LHCN-M2 (cell line): ENCODE measurements around the gene BFSP2. TPM values are rescaled to one million over a fixed set of nuclear protein-coding genes. Genes with fewer than 3 reads are reported as not detected.
A peak's percentile ranks its signal among the peaks of the same experiment; 100 is the strongest.

ENCODE experiments used
- DNase-seq: peaks from one replicate; pipeline ENCODE4 v3.0.0-alpha.2; 2012; ENCODE audit warnings: low read depth
- polyA plus RNA-seq: library from polyadenylated mRNA; unstranded; fragments of >200 nt; gene quantifications from one replicate; pipeline ENCODE4 v1.2.1, GENCODE V29; 2012; ENCODE audit warnings: missing spikeins
- total RNA-seq: library from RNA; depleted of rRNA; stranded (reverse); fragments of >200 nt; gene quantifications from 2 replicates; pipeline ENCODE4 v1.2.3, GENCODE V29; 2014; rRNA removed

Gene BFSP2, protein sequence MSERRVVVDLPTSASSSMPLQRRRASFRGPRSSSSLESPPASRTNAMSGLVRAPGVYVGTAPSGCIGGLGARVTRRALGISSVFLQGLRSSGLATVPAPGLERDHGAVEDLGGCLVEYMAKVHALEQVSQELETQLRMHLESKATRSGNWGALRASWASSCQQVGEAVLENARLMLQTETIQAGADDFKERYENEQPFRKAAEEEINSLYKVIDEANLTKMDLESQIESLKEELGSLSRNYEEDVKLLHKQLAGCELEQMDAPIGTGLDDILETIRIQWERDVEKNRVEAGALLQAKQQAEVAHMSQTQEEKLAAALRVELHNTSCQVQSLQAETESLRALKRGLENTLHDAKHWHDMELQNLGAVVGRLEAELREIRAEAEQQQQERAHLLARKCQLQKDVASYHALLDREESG
- total RNA-seq, result not detected in 2 replicates
- not detected for polyA plus RNA-seq

DNA sequence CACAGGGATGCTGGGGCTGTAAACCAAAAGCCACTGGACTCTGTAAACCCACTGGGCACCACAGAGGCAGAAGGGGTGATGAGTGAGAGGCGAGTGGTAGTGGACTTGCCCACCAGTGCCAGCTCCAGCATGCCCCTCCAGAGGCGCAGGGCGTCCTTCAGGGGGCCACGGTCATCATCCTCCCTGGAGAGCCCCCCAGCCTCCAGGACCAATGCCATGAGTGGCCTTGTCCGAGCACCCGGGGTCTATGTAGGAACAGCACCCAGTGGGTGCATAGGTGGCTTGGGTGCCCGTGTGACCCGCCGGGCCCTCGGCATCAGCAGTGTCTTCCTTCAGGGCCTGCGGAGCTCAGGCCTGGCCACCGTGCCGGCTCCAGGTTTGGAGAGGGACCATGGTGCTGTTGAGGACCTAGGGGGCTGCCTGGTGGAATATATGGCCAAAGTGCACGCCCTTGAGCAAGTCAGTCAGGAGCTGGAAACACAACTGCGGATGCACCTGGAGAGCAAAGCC, at the start of gene BFSP2:
Gene BFSP2 (plus strand): TSS at position 51 of the 510 bp plus-strand sequence. CDS start 28 bp downstream, at position 79.
- no peak for DNase-seq

DNA sequence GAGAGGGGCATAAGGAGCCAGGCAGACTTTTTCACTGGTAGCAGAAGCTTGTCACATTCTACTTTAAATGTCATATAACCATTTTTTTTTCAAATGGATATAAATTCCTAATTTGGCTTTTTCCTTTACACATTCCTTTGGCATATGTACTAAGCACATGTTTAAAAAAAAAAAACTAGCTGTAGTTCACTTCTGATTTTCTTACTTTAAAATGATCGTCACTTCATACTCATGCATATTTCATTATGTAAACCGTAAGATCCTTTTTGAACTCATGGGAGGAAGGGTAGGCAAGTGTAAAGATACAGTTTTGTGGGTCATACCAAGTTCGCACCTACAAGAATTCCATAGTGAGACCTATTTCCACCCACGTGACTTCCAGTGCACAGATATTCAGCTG, 45.1 kb upstream of the BFSP2 start:
- DNase-seq, result no peak

DNA sequence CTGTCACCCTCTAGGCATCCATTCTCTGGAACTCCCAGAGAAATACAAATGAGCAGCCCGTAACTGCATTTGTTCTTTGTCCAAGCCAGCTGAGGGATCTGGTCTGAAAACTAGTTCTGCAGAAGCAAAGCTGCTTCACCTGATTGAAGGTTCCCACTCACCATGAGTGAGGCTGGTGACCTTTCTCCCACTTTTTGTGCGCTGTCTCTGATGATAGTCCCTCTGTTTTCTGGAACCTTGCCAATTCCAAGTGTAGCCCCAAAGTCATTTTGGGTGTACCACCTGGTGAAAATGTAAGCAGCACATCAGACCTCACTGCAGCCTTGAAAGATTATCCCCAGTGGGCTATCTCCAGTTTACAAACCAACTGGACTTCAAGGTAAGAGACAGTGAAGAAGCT, 39.4 kb upstream of the BFSP2 start:
- no peak for DNase-seq

DNA sequence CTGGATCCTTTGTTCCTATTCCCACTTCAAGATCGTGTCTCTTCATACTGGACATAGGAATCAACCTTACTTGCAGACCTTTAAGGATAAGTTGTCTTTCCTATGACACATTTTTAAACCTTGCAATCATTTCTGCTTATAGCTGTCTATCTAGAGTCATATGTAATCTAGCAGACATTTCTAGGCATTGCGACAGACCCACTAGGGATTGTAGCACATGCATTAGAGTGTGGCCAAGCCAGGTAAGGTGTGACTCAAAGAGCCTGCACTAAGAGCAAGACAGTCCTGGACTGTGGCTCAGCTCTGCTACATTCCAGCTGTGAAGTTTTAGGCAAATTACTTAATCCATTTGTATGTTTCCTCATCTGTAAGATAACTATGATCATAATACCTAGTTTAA, 38.8 kb upstream of the BFSP2 start:
- DNase-seq, result no peak

DNA sequence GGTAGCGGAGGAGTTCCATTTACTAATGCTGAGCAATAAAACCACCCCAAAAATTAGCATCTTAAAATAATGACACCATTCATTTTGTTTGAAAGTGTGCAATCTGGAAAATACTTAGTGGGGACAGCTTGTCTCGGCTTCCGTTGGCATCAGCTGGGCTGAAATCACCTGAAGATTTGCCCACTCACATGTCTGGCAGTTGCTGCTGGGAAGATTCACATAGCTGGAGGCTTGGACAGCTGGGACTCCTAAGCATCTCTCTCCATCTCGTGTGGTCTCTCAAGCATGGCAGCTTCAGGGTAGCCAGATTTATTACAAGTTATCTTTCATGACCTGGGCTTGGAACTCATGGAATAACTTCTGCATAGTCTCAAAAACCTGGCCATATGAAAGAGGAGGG, 38.4 kb upstream of the BFSP2 start:
- DNase-seq, result no peak

DNA sequence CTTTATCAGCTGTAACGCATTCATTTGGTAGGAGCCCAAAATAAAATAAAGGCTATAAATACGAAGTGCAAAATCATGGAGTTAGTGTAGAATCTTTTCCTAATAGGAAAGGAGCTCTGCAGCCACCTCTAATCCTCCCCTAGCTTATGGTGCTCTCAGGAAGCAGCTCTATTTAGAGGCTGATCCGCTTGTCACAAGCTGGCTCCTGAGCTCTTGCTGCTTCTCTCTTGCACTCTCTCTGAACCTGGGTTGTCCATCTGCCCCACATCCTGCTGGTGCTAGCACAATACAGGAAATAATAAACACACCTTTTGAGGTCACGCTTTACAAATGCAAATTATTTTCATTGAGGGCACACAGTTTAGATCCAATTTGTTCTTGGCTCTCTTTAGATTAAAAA, 37.3 kb upstream of the BFSP2 start:
- no peak for DNase-seq

DNA sequence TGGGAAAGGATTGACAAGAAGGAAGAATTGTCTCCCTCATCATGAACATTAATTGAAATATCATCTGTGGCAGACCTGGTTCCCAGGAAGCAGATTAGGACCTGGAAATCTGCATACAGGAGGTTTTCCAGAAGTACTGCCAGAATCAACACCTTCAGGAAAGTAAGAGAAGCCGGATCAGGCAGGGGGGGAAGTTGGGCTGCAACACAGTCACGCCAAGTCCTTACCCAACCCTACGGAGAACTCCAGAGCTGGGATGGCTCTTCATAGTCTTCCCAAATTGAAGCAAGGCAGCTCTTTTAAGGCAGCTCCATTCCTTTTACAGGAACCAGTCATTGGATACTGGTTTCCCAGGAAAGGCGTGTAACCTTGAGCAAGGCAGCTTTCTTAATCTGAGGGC, 35.2 kb upstream of the BFSP2 start:
- DNase-seq, result no peak

DNA sequence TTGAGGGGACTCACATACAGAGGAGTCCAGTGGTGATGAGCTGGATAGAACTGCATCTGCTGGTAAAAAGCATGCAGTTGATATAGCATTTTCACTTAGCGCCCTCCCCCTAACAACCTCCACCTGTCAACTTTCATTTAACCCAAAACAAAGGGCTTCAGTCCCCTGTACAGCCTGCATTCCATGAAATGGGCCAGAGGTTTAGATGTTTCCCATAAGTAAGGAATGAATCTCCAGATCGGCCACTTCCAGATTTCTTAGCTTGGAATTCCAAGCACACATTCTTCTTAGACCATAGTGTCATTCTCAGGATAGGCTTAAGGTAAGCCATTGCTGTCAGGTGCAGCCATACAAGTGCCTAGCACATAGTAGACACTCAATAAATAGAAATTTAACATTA, 32.9 kb upstream of the BFSP2 start:
- DNase-seq, result no peak

DNA sequence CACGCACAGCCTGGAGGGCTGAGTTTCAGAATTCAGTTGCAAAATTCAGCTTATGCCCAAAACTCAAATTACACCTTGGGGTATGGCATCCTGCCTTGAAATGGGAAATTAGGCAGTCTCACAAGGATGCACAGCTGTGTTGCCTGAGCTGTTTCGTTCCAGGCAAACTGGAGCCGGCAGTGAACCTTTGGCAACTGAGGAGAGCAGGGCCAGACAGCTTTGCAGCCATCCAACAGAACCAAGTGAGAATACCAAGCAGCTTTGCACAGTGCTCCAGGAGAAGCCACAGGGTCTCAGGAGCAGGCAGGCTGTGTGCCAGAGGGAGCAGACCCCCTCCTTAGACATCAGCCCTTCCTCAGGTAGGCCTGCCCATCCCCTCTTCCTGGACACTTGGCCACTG, 32.5 kb upstream of the BFSP2 start:
- DNase-seq, result no peak

DNA sequence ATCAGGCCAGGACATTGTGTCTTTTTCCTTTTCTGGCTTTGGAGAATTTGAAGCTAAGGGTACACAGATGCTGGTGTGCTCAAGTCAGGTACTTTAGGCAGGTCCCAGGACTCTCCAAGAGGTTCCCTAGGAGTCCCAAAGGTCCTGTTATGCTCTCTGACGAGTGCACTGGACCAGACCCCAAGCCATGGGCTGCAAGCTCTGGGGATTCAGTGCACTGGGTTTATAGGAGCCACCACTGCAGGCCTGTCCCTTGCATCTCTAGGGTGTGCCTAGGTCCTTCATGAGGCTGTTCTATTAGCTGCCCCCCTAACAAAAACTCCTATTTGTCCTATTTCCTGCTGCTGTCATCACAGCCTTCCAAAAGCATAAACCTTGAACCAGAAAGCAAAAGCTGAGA, 31.9 kb upstream of the BFSP2 start:
- DNase-seq, result no peak

DNA sequence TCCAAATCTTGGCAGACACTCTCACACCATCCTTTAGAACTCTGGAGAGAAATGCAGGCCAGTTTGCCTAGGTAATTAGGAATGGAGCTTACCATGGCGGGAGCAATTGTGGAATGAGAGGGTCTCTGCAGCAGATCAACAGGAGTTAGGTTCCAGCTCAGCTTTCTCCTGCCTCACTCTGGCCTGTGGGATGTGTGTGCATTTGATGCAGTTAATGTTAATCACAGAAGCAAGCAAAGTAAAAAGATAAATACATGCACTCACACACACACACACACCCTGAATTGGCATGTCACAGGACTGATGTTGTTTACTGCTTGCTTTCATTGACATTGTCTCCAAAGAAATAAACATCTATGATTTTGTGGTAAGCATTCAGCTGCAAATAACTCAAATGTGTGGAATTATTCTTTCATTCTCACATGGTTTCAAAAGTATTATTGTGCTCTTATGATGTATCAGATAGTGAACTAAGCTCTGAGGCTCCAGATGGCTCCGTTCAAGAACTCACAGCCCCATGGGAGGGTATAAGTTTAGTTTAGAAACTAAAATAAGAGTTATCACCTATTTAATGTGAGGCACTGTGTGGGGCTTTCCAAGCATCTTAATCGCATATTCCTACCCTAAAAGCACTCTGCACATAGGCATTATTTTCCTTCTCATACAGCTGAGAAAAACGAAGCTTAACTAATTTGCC, 31.3 kb upstream of the BFSP2 start:
- no peak for DNase-seq

DNA sequence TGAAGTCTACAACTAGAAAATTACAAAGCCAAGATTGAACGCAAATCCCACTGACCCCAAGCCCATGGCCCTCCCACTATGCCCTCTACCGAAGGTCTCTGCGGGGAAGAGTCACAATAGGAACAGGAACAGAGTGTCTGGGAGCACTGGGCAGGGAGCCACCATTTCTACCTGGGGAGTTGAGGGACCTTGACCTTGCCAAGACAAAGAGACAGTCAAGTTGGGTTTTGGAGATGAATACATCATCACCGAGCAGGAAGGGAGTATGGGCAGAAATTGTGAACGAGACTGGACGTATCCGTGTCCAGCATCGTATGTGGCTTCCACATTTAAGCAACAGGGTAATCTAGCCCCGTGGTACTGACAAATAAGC, 30.8 kb upstream of the BFSP2 start:
- no peak for DNase-seq

DNA sequence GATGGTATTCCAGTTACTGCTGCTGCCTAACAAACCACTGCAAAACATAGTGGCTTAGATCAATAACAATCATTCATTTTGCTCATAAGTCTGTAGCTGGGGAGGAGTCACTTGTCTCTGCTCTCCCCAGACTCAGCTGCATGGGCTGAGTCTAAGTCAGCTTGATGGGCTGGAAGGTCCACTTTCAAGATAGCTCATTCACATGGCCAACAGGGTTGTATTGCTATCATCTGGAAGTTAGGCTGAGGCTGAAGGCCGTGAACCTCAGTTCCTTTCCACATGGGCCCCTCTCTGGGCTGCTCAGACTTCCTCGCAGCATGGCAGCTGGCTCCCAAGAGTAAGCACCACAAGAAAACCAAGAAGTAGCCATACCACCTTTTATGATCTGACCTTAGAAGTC, 28.7 kb upstream of the BFSP2 start:
- DNase-seq, result no peak

DNA sequence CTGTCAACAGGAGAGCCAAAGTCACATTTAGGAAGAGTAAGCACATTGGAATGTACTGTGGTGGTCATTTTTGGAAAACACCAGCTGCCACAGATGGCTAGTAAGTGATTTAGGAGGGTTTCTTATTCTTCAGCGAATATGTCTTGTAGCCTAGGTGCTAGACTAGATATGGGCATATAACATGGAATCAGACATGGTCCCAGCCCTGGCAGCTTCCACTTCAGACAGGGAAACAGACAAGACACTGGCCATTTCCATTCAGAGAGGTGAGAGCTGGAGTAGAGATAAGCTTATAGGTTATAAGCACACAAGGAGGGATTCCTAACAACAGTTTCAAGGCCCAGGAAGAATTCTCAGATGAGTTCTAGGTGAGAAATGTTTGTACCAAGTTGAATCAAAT, 28.2 kb upstream of the BFSP2 start:
- DNase-seq, result no peak

DNA sequence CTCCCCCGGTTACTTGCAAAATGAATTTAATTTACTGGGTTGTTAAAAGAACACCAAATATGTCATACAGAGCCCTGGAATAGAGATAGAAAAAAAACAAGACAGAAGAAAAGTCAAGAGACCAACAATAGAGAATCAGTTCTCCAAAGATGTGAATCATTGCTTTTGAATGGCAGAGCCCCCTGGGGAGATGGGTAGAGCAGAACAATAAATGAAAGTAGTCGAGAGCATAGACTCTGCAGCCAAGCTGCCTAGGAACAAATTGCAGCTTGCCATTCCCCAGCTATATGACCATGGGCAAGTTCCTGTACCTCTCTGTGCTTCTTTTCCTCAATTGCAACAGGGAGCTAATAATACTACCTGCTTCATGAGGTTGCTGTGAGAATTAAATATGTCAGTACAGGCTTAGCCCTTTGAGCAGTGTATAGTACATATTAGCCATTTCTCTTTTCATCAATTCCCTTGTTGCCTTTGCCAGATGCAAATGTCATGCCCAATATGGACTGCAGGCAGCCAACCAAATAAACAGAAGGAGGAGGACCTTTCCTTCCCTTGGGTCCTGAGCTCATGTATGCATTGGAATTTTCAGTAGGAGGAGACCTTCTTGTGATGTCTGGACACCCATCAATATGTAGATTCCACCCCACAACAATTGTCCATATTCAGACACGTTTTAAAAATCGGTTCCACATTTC, 25.0 kb upstream of the BFSP2 start:
- DNase-seq, result peak; percentile 68

DNA sequence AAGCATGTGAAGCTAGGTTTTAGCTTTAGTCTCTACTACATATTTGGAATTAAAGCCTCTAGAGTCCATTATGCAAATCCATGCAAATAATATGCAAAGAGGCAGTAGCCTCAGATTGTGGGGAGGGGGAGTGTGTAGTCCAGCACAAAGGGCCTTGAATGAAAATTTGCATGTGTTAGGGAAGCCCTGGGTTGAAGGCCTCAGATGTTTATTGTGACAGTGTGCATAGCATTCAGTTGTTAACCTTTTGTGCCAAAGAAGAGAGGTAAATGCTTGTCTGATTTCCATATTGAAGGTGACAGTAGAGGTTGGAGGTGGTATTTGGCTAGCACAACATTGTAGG, 24.5 kb upstream of the BFSP2 start:
- DNase-seq, result no peak

DNA sequence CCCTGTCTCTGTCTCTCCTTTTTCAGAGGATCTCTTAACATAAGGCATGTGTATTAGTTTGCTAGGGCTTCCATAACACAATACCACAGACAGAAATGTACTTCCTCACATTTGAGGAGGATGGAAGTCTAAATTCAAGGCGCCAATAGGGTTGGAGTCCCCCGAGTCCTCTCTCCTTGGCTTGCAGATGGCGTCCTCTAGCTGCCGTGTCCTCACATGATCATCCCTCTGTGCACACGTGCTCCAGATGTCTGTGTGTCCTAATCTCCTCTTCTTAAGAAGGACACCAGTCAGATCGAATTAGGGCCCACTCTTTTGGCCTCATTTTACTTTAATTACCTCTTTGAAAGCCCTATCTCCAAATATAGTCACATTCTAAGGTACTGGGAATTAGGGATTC, 23.0 kb upstream of the BFSP2 start:
- no peak for DNase-seq

DNA sequence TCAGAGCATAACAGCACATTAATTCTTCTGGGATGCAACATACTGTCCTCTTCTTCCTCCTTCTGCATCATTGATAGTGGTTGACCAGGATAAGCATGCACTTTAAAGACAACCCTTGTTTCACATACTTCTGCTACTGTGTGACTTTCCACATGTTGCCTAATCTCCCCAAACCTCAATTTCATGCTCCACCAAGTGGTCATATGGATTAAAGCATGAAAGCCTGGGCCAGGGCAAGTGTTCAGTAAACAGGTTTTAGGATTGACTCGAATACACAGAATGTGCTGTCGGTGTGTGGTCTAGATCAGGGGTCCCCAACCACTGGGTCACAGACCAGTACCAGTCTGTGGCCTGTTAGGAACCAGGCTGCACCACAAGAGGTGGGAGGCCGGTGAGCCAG, 22.5 kb upstream of the BFSP2 start:
- peak; percentile 58 for DNase-seq

DNA sequence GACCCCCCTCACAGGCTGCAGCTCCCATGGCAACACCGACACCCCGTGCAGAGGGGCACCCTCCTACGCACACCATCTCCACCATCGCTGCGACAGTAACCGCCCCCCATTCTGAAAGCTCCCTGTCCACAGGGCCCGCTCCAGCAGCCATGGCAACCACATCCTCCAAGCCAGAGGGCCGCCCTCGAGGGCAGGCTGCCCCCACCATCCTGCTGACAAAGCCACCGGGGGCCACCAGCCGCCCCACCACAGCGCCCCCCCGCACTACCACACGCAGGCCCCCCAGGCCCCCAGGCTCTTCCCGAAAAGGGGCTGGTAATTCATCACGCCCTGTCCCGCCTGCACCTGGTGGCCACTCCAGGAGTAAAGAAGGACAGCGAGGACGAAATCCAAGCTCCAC, 19.9 kb upstream of the BFSP2 start:
- DNase-seq, result no peak

DNA sequence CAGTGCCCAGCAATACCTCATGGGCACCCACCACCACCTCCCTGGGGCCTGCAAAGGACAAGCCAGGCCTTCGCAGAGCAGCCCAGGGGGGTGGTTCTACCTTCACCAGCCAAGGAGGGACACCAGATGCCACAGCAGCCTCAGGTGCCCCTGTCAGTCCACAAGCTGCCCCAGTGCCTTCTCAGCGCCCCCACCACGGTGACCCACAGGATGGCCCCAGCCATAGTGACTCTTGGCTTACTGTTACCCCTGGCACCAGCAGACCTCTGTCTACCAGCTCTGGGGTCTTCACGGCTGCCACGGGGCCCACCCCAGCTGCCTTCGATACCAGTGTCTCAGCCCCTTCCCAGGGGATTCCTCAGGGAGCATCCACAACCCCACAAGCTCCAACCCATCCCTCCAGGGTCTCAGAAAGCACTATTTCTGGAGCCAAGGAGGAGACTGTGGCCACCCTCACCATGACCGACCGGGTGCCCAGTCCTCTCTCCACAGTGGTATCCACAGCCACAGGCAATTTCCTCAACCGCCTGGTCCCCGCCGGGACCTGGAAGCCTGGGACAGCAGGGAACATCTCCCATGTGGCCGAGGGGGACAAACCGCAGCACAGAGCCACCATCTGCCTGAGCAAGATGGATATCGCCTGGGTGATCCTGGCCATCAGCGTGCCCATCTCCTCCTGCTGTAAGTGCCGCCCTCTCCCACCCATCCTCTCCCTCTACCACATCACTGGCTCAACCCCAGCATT, 19.2 kb upstream of the BFSP2 start:
- DNase-seq, result no peak

DNA sequence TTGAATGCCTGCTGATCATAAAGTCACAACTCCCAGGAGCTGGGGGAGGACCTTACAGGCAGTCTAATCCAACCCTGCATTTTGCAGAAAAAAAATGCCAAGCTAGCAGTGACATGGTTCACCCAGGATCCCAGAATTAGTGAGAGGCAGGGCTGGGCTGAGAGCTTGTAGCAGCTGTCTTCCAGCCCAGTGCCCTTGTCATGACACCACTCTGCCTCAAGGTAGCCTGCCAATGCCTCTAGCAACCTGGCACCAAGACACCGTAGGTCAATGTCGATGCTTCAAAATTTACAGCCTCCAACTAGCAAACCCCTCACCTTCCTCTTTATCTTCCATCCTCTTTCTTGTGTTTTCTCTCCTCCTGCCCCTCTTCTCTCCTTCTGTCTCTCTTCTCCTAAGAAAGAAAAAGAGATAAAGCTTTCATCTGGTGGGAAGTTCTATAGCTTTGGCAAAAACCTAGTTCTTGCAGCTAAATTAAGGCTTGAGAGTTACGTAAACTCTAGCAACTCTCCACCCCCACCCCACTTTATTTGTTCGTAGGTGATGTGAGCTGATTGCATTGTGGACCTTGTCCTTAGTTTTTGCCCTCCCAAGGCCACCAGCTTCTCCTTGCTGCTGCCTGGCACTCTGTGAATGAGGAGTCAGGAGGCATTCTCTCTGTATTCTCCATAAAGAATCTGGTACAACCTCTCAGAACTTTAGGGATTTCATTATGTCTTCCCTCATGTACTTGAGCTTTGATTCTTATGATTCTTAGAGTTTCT, 18.3 kb upstream of the BFSP2 start:
- DNase-seq, result no peak
